Vagina (tissue), 2 donors: ENCODE data around the gene GPM6B.

Experiments used
- CTCF ChIP-seq, 3 experiments: fragments of 450-650 bp in 2 of 3; fragments of 200-600 bp in 1 of 3; sonication (generic) in 1 of 3; IDR thresholded peaks; one replicate each; pipeline ENCODE4 v1.5.1; 2017 to 2019; ENCODE audit warnings: antibody characterized with exemption in 3 of 3, mild to moderate bottlenecking in 2 of 3, moderate library complexity in 2 of 3
- POLR2A ChIP-seq, 2 donors: fragments of 450-650 bp; IDR thresholded peaks; one replicate each; pipeline ENCODE4 v1.6.1; 2017; ENCODE audit warnings: antibody characterized with exemption in 2 of 2, mild to moderate bottlenecking in 2 of 2, moderate library complexity in 2 of 2
- POLR2AphosphoS5 ChIP-seq, 2 donors: sonication (generic); formaldehyde crosslinking; IDR thresholded peaks; one replicate each; pipeline ENCODE4 v1.9.0; 2017; ENCODE audit warnings: antibody characterized with exemption in 2 of 2, mild to moderate bottlenecking in 2 of 2, low read depth in 1 of 2; ENCODE audit not compliant: insufficient read depth in 1 of 2

- TF ChIP-seq POLR2A (IDR thresholded peaks at IDR 0.05) (no peak), CTCF (IDR thresholded peaks at IDR 0.05) (no peak), POLR2AphosphoS5 (IDR thresholded peaks at IDR 0.05; ENCODE audit: insufficient read depth in 1 of 2, low read depth in 1 of 2) (no peak)
Measured at GRCh38 chrX:13741695-13742094, 75.2 kb downstream of the GPM6B start.
